H1 (cell line): ENCODE measurements around the gene HDAC3. TPM values are rescaled to one million over a fixed set of nuclear protein-coding genes. Genes with fewer than 3 reads are reported as not detected.

Experiments
- CTCF ChIA-PET: fragments of 300-600 bp; sonication (Branson Sonifier 250); formaldehyde crosslinking; loops from one replicate; lab custom pipeline; 2021; ENCODE audit not compliant: partially characterized antibody; lab: Charles Lee
- POLR2A ChIA-PET: fragments of 300-600 bp; sonication (Branson Sonifier 250); formaldehyde crosslinking; loops from one replicate; lab custom pipeline; 2021; ENCODE audit warnings: inconsistent platforms; ENCODE audit not compliant: partially characterized antibody; lab: Charles Lee
- DNase-seq, 2 experiments: peaks; one replicate each; pipeline versions ENCODE4 v3.0.0 to v3.0.0-alpha.2; 2010 to 2022; ENCODE audit warnings: low spot score in 2 of 2, low read depth in 1 of 2, mixed read lengths in 1 of 2
- FAIRE-seq: peaks from 2 replicates; lab custom pipeline; 2011; peaks lifted over from hg19 to GRCh38; lab: Jason Lieb, UNC
- H2AFZ ChIP-seq: 2 replicates; pipeline ENCODE4 v1.8.1; 2012; ENCODE audit warnings: low read length, inconsistent platforms
- H2AK5ac ChIP-seq: 2 replicates; pipeline ENCODE4 v1.6.1; 2013; ENCODE audit warnings: low read depth, low read length
- H2BK120ac ChIP-seq: replicated peaks from 2 replicates; pipeline ENCODE3; 2013; ENCODE audit warnings: low read depth, low read length, inconsistent platforms
- H2BK12ac ChIP-seq: 2 replicates; pipeline ENCODE4 v1.6.1; 2013; ENCODE audit warnings: low read depth, low read length
- H2BK15ac ChIP-seq: 2 replicates; pipeline ENCODE4 v1.6.1; 2013; ENCODE audit warnings: low read length
- H2BK20ac ChIP-seq: 2 replicates; pipeline ENCODE4 v1.6.1; 2013; ENCODE audit warnings: low read length
- H2BK5ac ChIP-seq: 2 replicates; pipeline ENCODE4 v1.6.1; 2013; ENCODE audit warnings: low read depth, low read length
- H3K14ac ChIP-seq: 2 replicates; pipeline ENCODE4 v1.6.1; 2013; ENCODE audit warnings: inconsistent platforms; ENCODE audit not compliant: insufficient read length
- H3K18ac ChIP-seq: 2 replicates; pipeline ENCODE4 v1.6.1; 2013; ENCODE audit warnings: low read length; ENCODE audit errors: extremely low read depth
- H3K23ac ChIP-seq: 2 replicates; pipeline ENCODE4 v1.6.1; 2013; ENCODE audit warnings: inconsistent platforms; ENCODE audit not compliant: insufficient read length
- H3K23me2 ChIP-seq: 2 replicates; pipeline ENCODE4 v1.6.1; 2013; ENCODE audit warnings: low read depth, low read length
- H3K27ac ChIP-seq: 2 replicates; pipeline ENCODE4 v1.6.1; 2011; ENCODE audit warnings: low read depth, low read length, inconsistent platforms
- H3K27me3 ChIP-seq, 4 experiments: replicated peaks in 1 of 4; 1 replicate in 1 of 4; 2 replicates in 3 of 4; pipeline versions ENCODE4 v1.6.1 to v1.8.1; 2011 to 2013; ENCODE audit warnings: low read length in 3 of 4, mild to moderate bottlenecking in 3 of 4, inconsistent platforms in 2 of 4, mixed read lengths in 2 of 4, moderate library complexity in 1 of 4; ENCODE audit not compliant: control insufficient read depth in 3 of 4, insufficient read depth in 3 of 4; ENCODE audit errors: extremely low read depth in 1 of 4
- H3K36me3 ChIP-seq, 4 experiments: 2 replicates each; pipeline versions ENCODE4 v1.6.1 to v1.8.1; 2011 to 2013; ENCODE audit warnings: mild to moderate bottlenecking in 4 of 4, low read length in 3 of 4, moderate library complexity in 2 of 4, control low read depth in 1 of 4, inconsistent platforms in 1 of 4; ENCODE audit not compliant: insufficient read depth in 4 of 4, control insufficient read depth in 2 of 4
- H3K4ac ChIP-seq: replicated peaks from 2 replicates; pipeline ENCODE3; 2013; ENCODE audit warnings: low read length, low read depth, mixed read lengths, inconsistent platforms; ENCODE audit not compliant: insufficient read length
- H3K4me1 ChIP-seq, 4 experiments: replicated peaks in 1 of 4; 1 replicate in 1 of 4; 2 replicates in 3 of 4; pipeline versions ENCODE4 v1.6.1 to v1.8.1; 2011 to 2013; ENCODE audit warnings: low read length in 3 of 4, inconsistent platforms in 2 of 4, mixed read lengths in 1 of 4; ENCODE audit not compliant: insufficient read depth in 4 of 4, control insufficient read depth in 3 of 4
- H3K4me2 ChIP-seq, 2 experiments: 2 replicates each; pipeline versions ENCODE4 v1.6.1 to v1.8.1; 2011 to 2013; ENCODE audit warnings: low read depth in 2 of 2, low read length in 2 of 2, control low read depth in 1 of 2, inconsistent platforms in 1 of 2, mild to moderate bottlenecking in 1 of 2; ENCODE audit not compliant: insufficient read depth in 1 of 2
- H3K4me3 ChIP-seq, 4 experiments: fragments of 200-600, 300-600 bp in 1 of 4; sonication (generic), shearing (Covaris generic), sonication (Bioruptor Twin) in 1 of 4; 2 replicates each; pipeline versions ENCODE4 v1.5.1 to v1.8.1; 2011 to 2016; ENCODE audit warnings: low read length in 4 of 4, low read depth in 3 of 4, control low read depth in 2 of 4, inconsistent platforms in 2 of 4, mild to moderate bottlenecking in 2 of 4, mixed read lengths in 1 of 4, moderate library complexity in 1 of 4; ENCODE audit not compliant: insufficient read depth in 2 of 4; ENCODE audit errors: extremely low read depth in 1 of 4
- H3K56ac ChIP-seq: replicated peaks from 2 replicates; pipeline ENCODE3; 2013; ENCODE audit warnings: low read depth, mild to moderate bottlenecking, mixed read lengths, low read length, inconsistent platforms; ENCODE audit not compliant: insufficient read length
- H3K79me1 ChIP-seq: 2 replicates; pipeline ENCODE4 v1.6.1; 2013; ENCODE audit warnings: low read depth, low read length, control low read depth
- H3K79me2 ChIP-seq, 2 experiments: 2 replicates each; pipeline versions ENCODE4 v1.6.1 to v1.8.1; 2012 to 2013; ENCODE audit warnings: low read length in 2 of 2, mild to moderate bottlenecking in 2 of 2, inconsistent platforms in 1 of 2; ENCODE audit not compliant: insufficient read depth in 2 of 2, control insufficient read depth in 1 of 2
- H3K9ac ChIP-seq, 4 experiments: replicated peaks in 1 of 4; 1 replicate in 1 of 4; 2 replicates in 3 of 4; pipeline versions ENCODE4 v1.6.1 to v1.8.1; 2011 to 2013; ENCODE audit warnings: low read depth in 3 of 4, low read length in 3 of 4, control low read depth in 2 of 4, mild to moderate bottlenecking in 2 of 4, moderate library complexity in 2 of 4, inconsistent platforms in 1 of 4; ENCODE audit errors: extremely low read depth in 1 of 4
- H3K9me3 ChIP-seq, 2 experiments: 2 replicates each; pipeline versions ENCODE4 v1.6.1 to v1.8.1; 2012 to 2013; ENCODE audit warnings: mild to moderate bottlenecking in 2 of 2, moderate library complexity in 2 of 2, control low read depth in 1 of 2, inconsistent platforms in 1 of 2, low read depth in 1 of 2, low read length in 1 of 2, mixed read lengths in 1 of 2; ENCODE audit not compliant: insufficient read depth in 2 of 2
- H4K20me1 ChIP-seq, 2 experiments: replicated peaks in 1 of 2; 2 replicates each; pipeline versions ENCODE3 to v1.8.1; 2011 to 2013; ENCODE audit warnings: inconsistent platforms in 2 of 2, low read length in 2 of 2, mild to moderate bottlenecking in 1 of 2; ENCODE audit not compliant: insufficient read depth in 2 of 2, control insufficient read depth in 1 of 2
- H4K5ac ChIP-seq: 2 replicates; pipeline ENCODE4 v1.6.1; 2013; ENCODE audit warnings: low read length, low read depth, mixed read lengths, inconsistent platforms; ENCODE audit not compliant: insufficient read length
- H4K8ac ChIP-seq: 2 replicates; pipeline ENCODE4 v1.8.0; 2013; ENCODE audit warnings: mild to moderate bottlenecking, moderate library complexity, low read length, inconsistent platforms; ENCODE audit not compliant: insufficient read depth; ENCODE audit errors: extremely low read depth
- H4K91ac ChIP-seq: replicated peaks from 2 replicates; pipeline ENCODE3; 2013; ENCODE audit warnings: low read length, mixed read lengths, inconsistent platforms; ENCODE audit not compliant: insufficient read length
- CBX5 ChIP-seq: fragments of 300-800, 300-1000 bp; sonication (generic); IDR thresholded peaks from 2 replicates; pipeline ENCODE4 v1.7.1; 2016; ENCODE audit warnings: antibody characterized with exemption, low read length, low read depth
- E2F6 ChIP-seq: IDR thresholded peaks from 2 replicates; pipeline ENCODE4 v1.6.1; 2012; ENCODE audit warnings: inconsistent platforms
- EZH2 ChIP-seq: fragments of 200-600 bp; sonication (generic); IDR thresholded peaks from 2 replicates; pipeline ENCODE4 v1.7.1; 2012; ENCODE audit warnings: low read depth, mild to moderate bottlenecking, moderate library complexity, low read length, inconsistent platforms; ENCODE audit not compliant: severe bottlenecking
- HDAC2 ChIP-seq, 2 experiments: fragments of 300-600 bp in 1 of 2; sonication (generic) in 1 of 2; IDR thresholded peaks; 2 replicates each; pipeline ENCODE4 v1.6.1; 2011 to 2012; ENCODE audit warnings: low read depth in 2 of 2, low read length in 2 of 2, mild to moderate bottlenecking in 2 of 2, moderate library complexity in 2 of 2, borderline replicate concordance in 1 of 2, inconsistent platforms in 1 of 2
- HDAC6 ChIP-seq: IDR thresholded peaks from one replicate; pipeline ENCODE4 v1.7.1; 2012; ENCODE audit warnings: low read depth, mild to moderate bottlenecking, inconsistent platforms, low read length, moderate library complexity
- JUN ChIP-seq: IDR thresholded peaks from 2 replicates; pipeline ENCODE4 v1.6.1; 2011; ENCODE audit warnings: low read depth, mild to moderate bottlenecking, improper control_type of control experiment, low read length
- KDM1A ChIP-seq: fragments of 200-600, 300-600 bp; sonication (generic); IDR thresholded peaks from 2 replicates; pipeline ENCODE4 v1.7.1; 2016; ENCODE audit warnings: mild to moderate bottlenecking, low read length, borderline replicate concordance
- PHF8 ChIP-seq: fragments of 200-600 bp; sonication (generic); conservative IDR thresholded peaks from 2 replicates; pipeline ENCODE4 v1.7.1; 2012; ENCODE audit warnings: low read depth, mild to moderate bottlenecking, inconsistent platforms, low read length, moderate library complexity
- POLR2A ChIP-seq, 2 experiments: IDR thresholded peaks; 1 replicate in 1 of 2; 2 replicates in 1 of 2; pipeline ENCODE4 v1.6.1; 2011; ENCODE audit warnings: low read depth in 2 of 2, low read length in 2 of 2, mild to moderate bottlenecking in 2 of 2; ENCODE audit errors: control extremely low read depth in 1 of 2
- POLR2AphosphoS5 ChIP-seq: IDR thresholded peaks from 2 replicates; pipeline ENCODE4 v1.6.1; 2011; ENCODE audit warnings: low read depth, low read length
- SP4 ChIP-seq: IDR thresholded peaks from 2 replicates; pipeline ENCODE4 v1.6.1; 2012; ENCODE audit warnings: low read length, inconsistent platforms
- TAF1 ChIP-seq: IDR thresholded peaks from 2 replicates; pipeline ENCODE4 v1.6.1; 2011; ENCODE audit warnings: mild to moderate bottlenecking, low read depth, low read length
- TBP ChIP-seq: IDR thresholded peaks from 2 replicates; pipeline ENCODE4 v1.6.1; 2011; ENCODE audit warnings: low read depth, low read length, improper control_type of control experiment
- WGBS, 2 experiments: shearing (Covaris generic) in 1 of 2; methylation state at CpG; one replicate each; pipeline versions ENCODE4 v1.1.6 to v1.1.7; 2013 to 2015; ENCODE audit warnings: low lambda C conversion rate in 2 of 2, mixed read lengths in 2 of 2, inconsistent platforms in 1 of 2, low coverage in 1 of 2, missing lambda C conversion rate in 1 of 2; ENCODE audit not compliant: insufficient replicate concordance in 2 of 2, insufficient coverage in 1 of 2, insufficient read length in 1 of 2; ENCODE audit errors: extremely low coverage in 1 of 2, missing lambda C conversion rate in 1 of 2; 5-methylcytosine and 5-hydroxymethylcytosine counted together
- polyA plus RNA-seq, 7 experiments: library from polyadenylated mRNA; depleted of rRNA in 3 of 7; stranded (reverse) in 5 of 7; unstranded in 2 of 7; fragments of >200 nt in 5 of 7; fragments of 200-250 nt in 2 of 7; gene quantifications; 1 replicate in 5 of 7; 2 replicates in 1 of 7; 4 replicates in 1 of 7; pipeline versions ENCODE4 v1.2.1 to v1.2.3, GENCODE V29; 2011 to 2013; ENCODE audit warnings: missing spikeins in 2 of 7, mixed read lengths in 2 of 7
- total RNA-seq: library from RNA; stranded (reverse); fragmentation: NEBNext Ultra II Directional; extraction: Animal tissue kit (Norgen Biotek cat#: 25700); gene quantifications from 2 replicates; pipeline ENCODE4 v1.2.1, GENCODE V29; 2021

HDAC3 gene
- total and polyA plus RNA-seq, 2 of the 8 experiments (the other 6 are each of a cell fraction or from before 2014, with no cell fraction given): 99.0 to 120 TPM

- H3K36me3 ChIP-seq: peaks cover 11 to 22% (median 16%) of the 10 kb centered on the region in 4 experiments; a peak in 7 of 8 replicates
- no peaks in the 10 kb centered on the region for H3K27me3 ChIP-seq
- no peak overlapping the region for H3K56ac ChIP-seq
- ChIA-PET POLR2A (interaction anchor here (0.8 to 3.6 kb wide), 8 partner anchors 9 to 210 kb away, joined by 3 to 18 read pairs (median 4); partner anchors contain the start of genes ARAP3 and PCDH1), CTCF (interaction anchor here (0.6 to 11.0 kb wide), 47 partner anchors 9 to 692 kb away, joined by 3 to 137 read pairs (median 4); partner anchors contain the start of genes ARAP3, PCDH1, PCDH12 and RNF14)
- 88% methylated on average over 8 of the region's 8 CpGs; no CpG with 5 or more reads in 1 of the 2 experiments for WGBS, 2 experiments
- no peak overlapping the region for H2BK15ac ChIP-seq
- no peak overlapping the region for H3K4me2 ChIP-seq
- no peaks in the 10 kb centered on the region for H3K79me2 ChIP-seq
- no peak overlapping the region for H3K4me3 ChIP-seq
- no peak overlapping the region for H3K23ac ChIP-seq
- no peak overlapping the region for H3K18ac ChIP-seq
- no peak overlapping the region for H2BK20ac ChIP-seq
- H3K23me2 ChIP-seq: no peaks in the 10 kb centered on the region
- no peak overlapping the region for H2BK120ac ChIP-seq
- no peak overlapping the region for H4K8ac ChIP-seq
- H4K20me1 ChIP-seq: peaks cover 0 to 6% of the 10 kb centered on the region in 2 experiments
- no peak overlapping the region for H2AK5ac ChIP-seq
- no peak overlapping the region for H2BK12ac ChIP-seq
- H2BK5ac ChIP-seq: no peak overlapping the region
- no peak overlapping the region for H2AFZ ChIP-seq
- H3K9ac ChIP-seq: no peak overlapping the region
- H3K4ac ChIP-seq: no peak overlapping the region
- DNase-seq (no peak), FAIRE-seq (no peak)
- no peak overlapping the region for H4K91ac ChIP-seq
- no peaks in the 10 kb centered on the region for H3K9me3 ChIP-seq
- no peak overlapping the region for H4K5ac ChIP-seq
- no peaks in the 10 kb centered on the region for H3K79me1 ChIP-seq
- H3K14ac ChIP-seq: no peak overlapping the region
- H3K4me1 ChIP-seq: peaks cover 0 to 4% (median 0%) of the 10 kb centered on the region in 4 experiments; a peak in 2 of 7 replicates
- no peak overlapping the region for H3K27ac ChIP-seq
- TF ChIP-seq PHF8 (no peak), HDAC2 (IDR thresholded peaks at IDR 0.05; ENCODE audit: borderline replicate concordance in 1 of 2, low read depth in 2 of 2, low read length in 2 of 2) (no peak), TAF1 (no peak), POLR2AphosphoS5 (no peak), HDAC6 (no peak), TBP (no peak), JUN (no peak), KDM1A (no peak), SP4 (no peak), CBX5 (no peak), EZH2 (no peak), E2F6 (no peak), POLR2A (IDR thresholded peaks at IDR 0.05; ENCODE audit: control extremely low read depth in 1 of 2, low read depth in 2 of 2, low read length in 2 of 2) (no peak)
Observed at GRCh38 chr5:141668601-141669265, 32.1 kb upstream of the HDAC3 start.
